ENCODE measurements around the gene PHACTR1. TPM values are rescaled to one million over a fixed set of nuclear protein-coding genes. Genes with fewer than 3 reads are reported as not detected.

The PHACTR1 gene
- total RNA-seq, 1 experiment from 2014 or later = 15.5 TPM

DNA sequence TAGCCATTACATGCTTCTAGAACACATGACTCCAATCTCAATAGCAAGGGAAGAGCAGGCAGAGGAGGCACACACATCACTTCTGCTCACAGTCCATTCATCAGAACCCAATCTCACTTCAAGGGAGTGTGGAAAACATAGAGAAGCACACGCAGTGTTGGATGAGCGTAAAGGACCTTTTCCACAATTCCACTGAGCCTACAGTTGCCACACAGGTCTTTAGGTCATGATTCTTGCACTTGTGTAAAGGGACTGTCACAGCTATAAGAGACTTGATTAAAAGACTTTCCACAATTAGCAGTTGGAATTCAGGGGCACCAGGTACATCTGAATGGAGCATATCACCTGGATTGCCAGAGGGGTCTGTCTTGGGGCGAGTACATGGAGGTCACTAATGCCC, 525.6 kb downstream of the PHACTR1 start:
- no peak for TF ChIP-seq ZNF317 (CRISPR knock-in tag; IDR thresholded peaks at IDR 0.05; ENCODE audit: borderline replicate concordance, low read depth)
- TF ChIP-seq ZNF671 (CRISPR knock-in tag; IDR thresholded peaks at IDR 0.05) = no peak
- TF ChIP-seq, protein P1, sequence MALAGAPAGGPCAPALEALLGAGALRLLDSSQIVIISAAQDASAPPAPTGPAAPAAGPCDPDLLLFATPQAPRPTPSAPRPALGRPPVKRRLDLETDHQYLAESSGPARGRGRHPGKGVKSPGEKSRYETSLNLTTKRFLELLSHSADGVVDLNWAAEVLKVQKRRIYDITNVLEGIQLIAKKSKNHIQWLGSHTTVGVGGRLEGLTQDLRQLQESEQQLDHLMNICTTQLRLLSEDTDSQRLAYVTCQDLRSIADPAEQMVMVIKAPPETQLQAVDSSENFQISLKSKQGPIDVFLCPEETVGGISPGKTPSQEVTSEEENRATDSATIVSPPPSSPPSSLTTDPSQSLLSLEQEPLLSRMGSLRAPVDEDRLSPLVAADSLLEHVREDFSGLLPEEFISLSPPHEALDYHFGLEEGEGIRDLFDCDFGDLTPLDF (CRISPR knock-in tag; IDR thresholded peaks at IDR 0.05) = no peak
- TF ChIP-seq OVOL2 (CRISPR knock-in tag; IDR thresholded peaks at IDR 0.05; ENCODE audit: borderline replicate concordance) = no peak
- no peak for TF ChIP-seq ESRRA (CRISPR knock-in tag; IDR thresholded peaks at IDR 0.05; ENCODE audit: borderline replicate concordance)
- no peak for TF ChIP-seq ZNF396 (CRISPR knock-in tag; IDR thresholded peaks at IDR 0.05; ENCODE audit: borderline replicate concordance)
- TF ChIP-seq KAT7 (CRISPR knock-in tag; IDR thresholded peaks at IDR 0.05; ENCODE audit: borderline replicate concordance) = no peak
- no peak for TF ChIP-seq MYBL2 (CRISPR knock-in tag; IDR thresholded peaks at IDR 0.05)
- TF ChIP-seq MXD4 (CRISPR knock-in tag; IDR thresholded peaks at IDR 0.05; ENCODE audit: borderline replicate concordance) = no peak
- TF ChIP-seq, protein P2, sequence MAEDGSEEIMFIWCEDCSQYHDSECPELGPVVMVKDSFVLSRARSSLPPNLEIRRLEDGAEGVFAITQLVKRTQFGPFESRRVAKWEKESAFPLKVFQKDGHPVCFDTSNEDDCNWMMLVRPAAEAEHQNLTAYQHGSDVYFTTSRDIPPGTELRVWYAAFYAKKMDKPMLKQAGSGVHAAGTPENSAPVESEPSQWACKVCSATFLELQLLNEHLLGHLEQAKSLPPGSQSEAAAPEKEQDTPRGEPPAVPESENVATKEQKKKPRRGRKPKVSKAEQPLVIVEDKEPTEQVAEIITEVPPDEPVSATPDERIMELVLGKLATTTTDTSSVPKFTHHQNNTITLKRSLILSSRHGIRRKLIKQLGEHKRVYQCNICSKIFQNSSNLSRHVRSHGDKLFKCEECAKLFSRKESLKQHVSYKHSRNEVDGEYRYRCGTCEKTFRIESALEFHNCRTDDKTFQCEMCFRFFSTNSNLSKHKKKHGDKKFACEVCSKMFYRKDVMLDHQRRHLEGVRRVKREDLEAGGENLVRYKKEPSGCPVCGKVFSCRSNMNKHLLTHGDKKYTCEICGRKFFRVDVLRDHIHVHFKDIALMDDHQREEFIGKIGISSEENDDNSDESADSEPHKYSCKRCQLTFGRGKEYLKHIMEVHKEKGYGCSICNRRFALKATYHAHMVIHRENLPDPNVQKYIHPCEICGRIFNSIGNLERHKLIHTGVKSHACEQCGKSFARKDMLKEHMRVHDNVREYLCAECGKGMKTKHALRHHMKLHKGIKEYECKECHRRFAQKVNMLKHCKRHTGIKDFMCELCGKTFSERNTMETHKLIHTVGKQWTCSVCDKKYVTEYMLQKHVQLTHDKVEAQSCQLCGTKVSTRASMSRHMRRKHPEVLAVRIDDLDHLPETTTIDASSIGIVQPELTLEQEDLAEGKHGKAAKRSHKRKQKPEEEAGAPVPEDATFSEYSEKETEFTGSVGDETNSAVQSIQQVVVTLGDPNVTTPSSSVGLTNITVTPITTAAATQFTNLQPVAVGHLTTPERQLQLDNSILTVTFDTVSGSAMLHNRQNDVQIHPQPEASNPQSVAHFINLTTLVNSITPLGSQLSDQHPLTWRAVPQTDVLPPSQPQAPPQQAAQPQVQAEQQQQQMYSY (CRISPR knock-in tag; IDR thresholded peaks at IDR 0.05) = no peak
- TF ChIP-seq, protein P3, sequence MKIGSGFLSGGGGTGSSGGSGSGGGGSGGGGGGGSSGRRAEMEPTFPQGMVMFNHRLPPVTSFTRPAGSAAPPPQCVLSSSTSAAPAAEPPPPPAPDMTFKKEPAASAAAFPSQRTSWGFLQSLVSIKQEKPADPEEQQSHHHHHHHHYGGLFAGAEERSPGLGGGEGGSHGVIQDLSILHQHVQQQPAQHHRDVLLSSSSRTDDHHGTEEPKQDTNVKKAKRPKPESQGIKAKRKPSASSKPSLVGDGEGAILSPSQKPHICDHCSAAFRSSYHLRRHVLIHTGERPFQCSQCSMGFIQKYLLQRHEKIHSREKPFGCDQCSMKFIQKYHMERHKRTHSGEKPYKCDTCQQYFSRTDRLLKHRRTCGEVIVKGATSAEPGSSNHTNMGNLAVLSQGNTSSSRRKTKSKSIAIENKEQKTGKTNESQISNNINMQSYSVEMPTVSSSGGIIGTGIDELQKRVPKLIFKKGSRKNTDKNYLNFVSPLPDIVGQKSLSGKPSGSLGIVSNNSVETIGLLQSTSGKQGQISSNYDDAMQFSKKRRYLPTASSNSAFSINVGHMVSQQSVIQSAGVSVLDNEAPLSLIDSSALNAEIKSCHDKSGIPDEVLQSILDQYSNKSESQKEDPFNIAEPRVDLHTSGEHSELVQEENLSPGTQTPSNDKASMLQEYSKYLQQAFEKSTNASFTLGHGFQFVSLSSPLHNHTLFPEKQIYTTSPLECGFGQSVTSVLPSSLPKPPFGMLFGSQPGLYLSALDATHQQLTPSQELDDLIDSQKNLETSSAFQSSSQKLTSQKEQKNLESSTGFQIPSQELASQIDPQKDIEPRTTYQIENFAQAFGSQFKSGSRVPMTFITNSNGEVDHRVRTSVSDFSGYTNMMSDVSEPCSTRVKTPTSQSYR (CRISPR knock-in tag; IDR thresholded peaks at IDR 0.05) = no peak
- TF ChIP-seq, protein P4, sequence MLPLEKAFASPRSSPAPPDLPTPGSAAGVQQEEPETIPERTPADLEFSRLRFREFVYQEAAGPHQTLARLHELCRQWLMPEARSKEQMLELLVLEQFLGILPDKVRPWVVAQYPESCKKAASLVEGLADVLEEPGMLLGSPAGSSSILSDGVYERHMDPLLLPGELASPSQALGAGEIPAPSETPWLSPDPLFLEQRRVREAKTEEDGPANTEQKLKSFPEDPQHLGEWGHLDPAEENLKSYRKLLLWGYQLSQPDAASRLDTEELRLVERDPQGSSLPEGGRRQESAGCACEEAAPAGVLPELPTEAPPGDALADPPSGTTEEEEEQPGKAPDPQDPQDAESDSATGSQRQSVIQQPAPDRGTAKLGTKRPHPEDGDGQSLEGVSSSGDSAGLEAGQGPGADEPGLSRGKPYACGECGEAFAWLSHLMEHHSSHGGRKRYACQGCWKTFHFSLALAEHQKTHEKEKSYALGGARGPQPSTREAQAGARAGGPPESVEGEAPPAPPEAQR (CRISPR knock-in tag; IDR thresholded peaks at IDR 0.05) = no peak
- TF ChIP-seq, protein P5, sequence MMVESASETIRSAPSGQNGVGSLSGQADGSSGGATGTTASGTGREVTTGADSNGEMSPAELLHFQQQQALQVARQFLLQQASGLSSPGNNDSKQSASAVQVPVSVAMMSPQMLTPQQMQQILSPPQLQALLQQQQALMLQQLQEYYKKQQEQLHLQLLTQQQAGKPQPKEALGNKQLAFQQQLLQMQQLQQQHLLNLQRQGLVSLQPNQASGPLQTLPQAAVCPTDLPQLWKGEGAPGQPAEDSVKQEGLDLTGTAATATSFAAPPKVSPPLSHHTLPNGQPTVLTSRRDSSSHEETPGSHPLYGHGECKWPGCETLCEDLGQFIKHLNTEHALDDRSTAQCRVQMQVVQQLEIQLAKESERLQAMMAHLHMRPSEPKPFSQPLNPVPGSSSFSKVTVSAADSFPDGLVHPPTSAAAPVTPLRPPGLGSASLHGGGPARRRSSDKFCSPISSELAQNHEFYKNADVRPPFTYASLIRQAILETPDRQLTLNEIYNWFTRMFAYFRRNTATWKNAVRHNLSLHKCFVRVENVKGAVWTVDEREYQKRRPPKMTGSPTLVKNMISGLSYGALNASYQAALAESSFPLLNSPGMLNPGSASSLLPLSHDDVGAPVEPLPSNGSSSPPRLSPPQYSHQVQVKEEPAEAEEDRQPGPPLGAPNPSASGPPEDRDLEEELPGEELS (CRISPR knock-in tag; IDR thresholded peaks at IDR 0.05) = no peak
- no peak for TF ChIP-seq NR3C1 (CRISPR knock-in tag; conservative IDR thresholded peaks at IDR 0.05; ENCODE audit: low read depth)
- TF ChIP-seq ZNF232 (CRISPR knock-in tag; IDR thresholded peaks at IDR 0.05) = no peak
- TF ChIP-seq ZNF416 (CRISPR knock-in tag; IDR thresholded peaks at IDR 0.05) = no peak
- TF ChIP-seq, protein P6, sequence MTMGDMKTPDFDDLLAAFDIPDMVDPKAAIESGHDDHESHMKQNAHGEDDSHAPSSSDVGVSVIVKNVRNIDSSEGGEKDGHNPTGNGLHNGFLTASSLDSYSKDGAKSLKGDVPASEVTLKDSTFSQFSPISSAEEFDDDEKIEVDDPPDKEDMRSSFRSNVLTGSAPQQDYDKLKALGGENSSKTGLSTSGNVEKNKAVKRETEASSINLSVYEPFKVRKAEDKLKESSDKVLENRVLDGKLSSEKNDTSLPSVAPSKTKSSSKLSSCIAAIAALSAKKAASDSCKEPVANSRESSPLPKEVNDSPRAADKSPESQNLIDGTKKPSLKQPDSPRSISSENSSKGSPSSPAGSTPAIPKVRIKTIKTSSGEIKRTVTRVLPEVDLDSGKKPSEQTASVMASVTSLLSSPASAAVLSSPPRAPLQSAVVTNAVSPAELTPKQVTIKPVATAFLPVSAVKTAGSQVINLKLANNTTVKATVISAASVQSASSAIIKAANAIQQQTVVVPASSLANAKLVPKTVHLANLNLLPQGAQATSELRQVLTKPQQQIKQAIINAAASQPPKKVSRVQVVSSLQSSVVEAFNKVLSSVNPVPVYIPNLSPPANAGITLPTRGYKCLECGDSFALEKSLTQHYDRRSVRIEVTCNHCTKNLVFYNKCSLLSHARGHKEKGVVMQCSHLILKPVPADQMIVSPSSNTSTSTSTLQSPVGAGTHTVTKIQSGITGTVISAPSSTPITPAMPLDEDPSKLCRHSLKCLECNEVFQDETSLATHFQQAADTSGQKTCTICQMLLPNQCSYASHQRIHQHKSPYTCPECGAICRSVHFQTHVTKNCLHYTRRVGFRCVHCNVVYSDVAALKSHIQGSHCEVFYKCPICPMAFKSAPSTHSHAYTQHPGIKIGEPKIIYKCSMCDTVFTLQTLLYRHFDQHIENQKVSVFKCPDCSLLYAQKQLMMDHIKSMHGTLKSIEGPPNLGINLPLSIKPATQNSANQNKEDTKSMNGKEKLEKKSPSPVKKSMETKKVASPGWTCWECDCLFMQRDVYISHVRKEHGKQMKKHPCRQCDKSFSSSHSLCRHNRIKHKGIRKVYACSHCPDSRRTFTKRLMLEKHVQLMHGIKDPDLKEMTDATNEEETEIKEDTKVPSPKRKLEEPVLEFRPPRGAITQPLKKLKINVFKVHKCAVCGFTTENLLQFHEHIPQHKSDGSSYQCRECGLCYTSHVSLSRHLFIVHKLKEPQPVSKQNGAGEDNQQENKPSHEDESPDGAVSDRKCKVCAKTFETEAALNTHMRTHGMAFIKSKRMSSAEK (CRISPR knock-in tag; IDR thresholded peaks at IDR 0.05; ENCODE audit: borderline replicate concordance) = no peak
- Mint-ChIP-seq H3K4me3 (no peak overlapping the region), H3K9me3 (peaks cover 7% of the 10 kb centered on the region), H3K4me1 (peaks cover 25% of the 10 kb centered on the region), H3K36me3 (peaks cover 9% of the 10 kb centered on the region), H3K27ac (peak overlapping the region; percentile 59; the same call in 1 of the 2 replicates), H3K27me3 (ENCODE audit: low read depth) (no peaks in the 10 kb centered on the region)
- CTCF ChIA-PET = no interaction called here
- ATAC-seq (no peak), DNase-seq (ENCODE audit: low spot score) (no peak)
- POLR2A ChIA-PET = no interaction called here

All from WTC11 (cell line).